ENCODE results near the gene CD2BP2.
A peak's percentile ranks its signal among the peaks of the same experiment; 100 is the strongest.

Gene CD2BP2

GRCh38 chr16:30378236-30379157 is 23.4 kb upstream of the CD2BP2 start:
- ATAC-seq (peak; percentile 93), DNase-seq (peak; percentile 100)

- ATAC-seq = peak; percentile 38
- peak; percentile 85 for DNase-seq
Observed at GRCh38 chr16:30377812-30378235, 22.7 kb upstream of the CD2BP2 start.

- DNase-seq = no peak
- ATAC-seq = no peak
Observed at GRCh38 chr16:30377050-30377811, 22.1 kb upstream of the CD2BP2 start.

- ATAC-seq = no peak
Observed at GRCh38 chr16:30376461-30376902, 21.4 kb upstream of the CD2BP2 start.

GRCh38 chr16:30375864-30376263 is 20.8 kb upstream of the CD2BP2 start:
- no peak for ATAC-seq
- DNase-seq = no peak

More at GRCh38 chr16:30376461-30376902, 21.4 kb upstream of the CD2BP2 start:
- DNase-seq = no peak

- no peak for DNase-seq
- no peak for ATAC-seq
Observed at GRCh38 chr16:30374538-30374937, 19.4 kb upstream of the CD2BP2 start, which contains the start of gene MYL11. Gene MYL11 (plus strand): TSS chr16:30374802. CDS start chr16:30374858, 56 bp downstream.

GRCh38 chr16:30372725-30373124 is 17.6 kb upstream of the CD2BP2 start:
- DNase-seq = no peak
- ATAC-seq = no peak

- ATAC-seq = no peak
- no peak for DNase-seq
Observed at GRCh38 chr16:30372038-30372712, 17.1 kb upstream of the CD2BP2 start.

- ATAC-seq (no peak), DNase-seq (no peak)
Observed at GRCh38 chr16:30371248-30371816, 16.2 kb upstream of the CD2BP2 start.

GRCh38 chr16:30370456-30371247 is 15.5 kb upstream of the CD2BP2 start, which contains the start of gene TBC1D10B:
Gene TBC1D10B (minus strand): TSS chr16:30370494. CDS start chr16:30370183, 311 bp downstream.
- ATAC-seq (peak; percentile 90), DNase-seq (peak; percentile 98)

- DNase-seq = no peak
- ATAC-seq = peak; percentile 4
Observed at GRCh38 chr16:30369938-30370455, 14.9 kb upstream of the CD2BP2 start.

GRCh38 chr16:30369091-30369937 is 14.2 kb upstream of the CD2BP2 start:
- ATAC-seq (no peak), DNase-seq (peak; percentile 35)

- ATAC-seq = no peak
- no peak for DNase-seq
Observed at GRCh38 chr16:30368792-30369090, 13.6 kb upstream of the CD2BP2 start.

GRCh38 chr16:30368122-30368791 is 13.1 kb upstream of the CD2BP2 start:
- ATAC-seq = no peak
- no peak for DNase-seq

- DNase-seq (no peak), ATAC-seq (no peak)
Observed at GRCh38 chr16:30367349-30368009, 12.4 kb upstream of the CD2BP2 start.

- DNase-seq (no peak), ATAC-seq (no peak)
Observed at GRCh38 chr16:30366511-30366910, 11.4 kb upstream of the CD2BP2 start.

GRCh38 chr16:30365200-30365599 is 10.1 kb upstream of the CD2BP2 start:
- DNase-seq (no peak), ATAC-seq (no peak)

GRCh38 chr16:30361180-30361579 is 6.1 kb upstream of the CD2BP2 start:
- ATAC-seq = no peak

GRCh38 chr16:30359871-30360170 is 4.7 kb upstream of the CD2BP2 start:
- DNase-seq = no peak
- ATAC-seq = no peak

More at GRCh38 chr16:30361180-30361579, 6.1 kb upstream of the CD2BP2 start:
- no peak for DNase-seq

Measured in stimulated activated naive CD8-positive, alpha-beta T cell treated with anti-CD3 and anti-CD28 coated beads, Interleukin-15, Interleukin-2, amounts not matched to agents 100 U/mL and 50 U/mL, for 24 hours (primary cell).